GM18909 (cell line): ENCODE results near the gene SUN3.
"Not testable (repeated sequence)": the region's sequence is repeated elsewhere in the genome, so short reads cannot be mapped to it uniquely, and the experiment has no call there.

Experiments
- ATAC-seq: cut with Tn5 transposase; IDR thresholded peaks from one replicate; pipeline ENCODE4 v1.9.1; 2021; ENCODE audit warnings: mild to moderate bottlenecking; ENCODE audit not compliant: unreplicated experiment, poor library complexity

Gene SUN3

GRCh38 chr7:47949703-47950102, 79.2 kb downstream of the SUN3 start:
- ATAC-seq, result no peak

- no peak for ATAC-seq
These were observed 80.6 kb downstream of the SUN3 start, which contains the start of gene PKD1L1 for GRCh38 chr7:47948141-47948790. Gene PKD1L1 (minus strand): TSS chr7:47948466. CDS start chr7:47948440, 26 bp downstream.

GRCh38 chr7:47947355-47947749, 81.6 kb downstream of the SUN3 start:
- no peak for ATAC-seq

- ATAC-seq, result no peak
These were observed 82.1 kb downstream of the SUN3 start for GRCh38 chr7:47946581-47947354.

- no peak for ATAC-seq
These were observed 83.5 kb downstream of the SUN3 start for GRCh38 chr7:47945261-47946015.

GRCh38 chr7:47944536-47945260, 84.2 kb downstream of the SUN3 start:
- ATAC-seq, result no peak

- ATAC-seq, result no peak
These were observed 85.0 kb downstream of the SUN3 start for GRCh38 chr7:47943676-47944474.

GRCh38 chr7:47942651-47943050, 86.3 kb downstream of the SUN3 start:
- ATAC-seq, result not testable (repeated sequence)

GRCh38 chr7:47942132-47942531, 86.8 kb downstream of the SUN3 start:
- ATAC-seq, result no peak

GRCh38 chr7:47941136-47941844, 87.6 kb downstream of the SUN3 start:
- no peak for ATAC-seq

- ATAC-seq, result no peak
These were observed 88.6 kb downstream of the SUN3 start for GRCh38 chr7:47940088-47941013.

- ATAC-seq, result no peak
These were observed 89.4 kb downstream of the SUN3 start for GRCh38 chr7:47939425-47940036.

GRCh38 chr7:47938574-47939165, 90.2 kb downstream of the SUN3 start:
- no peak for ATAC-seq

- peak; percentile 69 for ATAC-seq
These were observed 91.0 kb downstream of the SUN3 start for GRCh38 chr7:47937711-47938573.
